ENCODE measurements around the gene GTPBP3.

Gene GTPBP3

GRCh38 chr19:17339088-17339741, 1.9 kb downstream of the GTPBP3 start:
- no peak for DNase-seq (ENCODE audit: low read depth in 2 of 2)
- H3K4me3 ChIP-seq (replicated peaks in 1 of 2; ENCODE audit: low read depth in 2 of 2, low read length in 2 of 2), result no peak overlapping the region
- no peak for TF ChIP-seq CTCF (IDR thresholded peaks at IDR 0.05; ENCODE audit: low read depth, low read length)

- no peak for DNase-seq (ENCODE audit: low read depth in 2 of 2)
- no peak for TF ChIP-seq CTCF (IDR thresholded peaks at IDR 0.05; ENCODE audit: low read depth, low read length)
- H3K4me3 ChIP-seq (replicated peaks in 1 of 2; ENCODE audit: low read depth in 2 of 2, low read length in 2 of 2), result no peak overlapping the region
These were observed 3.0 kb downstream of the GTPBP3 start for GRCh38 chr19:17340302-17340870.

- DNase-seq (ENCODE audit: low read depth in 2 of 2), result no peak
- no peak for TF ChIP-seq CTCF (IDR thresholded peaks at IDR 0.05; ENCODE audit: low read depth, low read length)
- H3K4me3 ChIP-seq (replicated peaks in 1 of 2; ENCODE audit: low read depth in 2 of 2, low read length in 2 of 2), result no peak overlapping the region
These were observed 3.6 kb downstream of the GTPBP3 start for GRCh38 chr19:17340871-17341357.

- H3K4me3 ChIP-seq (replicated peaks in 1 of 2; ENCODE audit: low read depth in 2 of 2, low read length in 2 of 2), result no peak overlapping the region
- DNase-seq (ENCODE audit: low read depth in 2 of 2), result no peak
- no peak for TF ChIP-seq CTCF (IDR thresholded peaks at IDR 0.05; ENCODE audit: low read depth, low read length)
These were observed 4.0 kb downstream of the GTPBP3 start for GRCh38 chr19:17341386-17341785.

- DNase-seq (ENCODE audit: low read depth in 2 of 2), result no peak
- H3K4me3 ChIP-seq (replicated peaks in 1 of 2; ENCODE audit: low read depth in 2 of 2, low read length in 2 of 2), result no peak overlapping the region
- no peak for TF ChIP-seq CTCF (IDR thresholded peaks at IDR 0.05; ENCODE audit: low read depth, low read length)
These were observed 4.5 kb downstream of the GTPBP3 start for GRCh38 chr19:17341845-17342244.

GRCh38 chr19:17346109-17346671, 8.8 kb downstream of the GTPBP3 start:
- peak; percentile 72 to 73 for DNase-seq (ENCODE audit: low read depth in 2 of 2)
- peak; percentile 90 for TF ChIP-seq CTCF (IDR thresholded peaks at IDR 0.05; ENCODE audit: low read depth, low read length)
- no peak overlapping the region for H3K4me3 ChIP-seq (replicated peaks in 1 of 2; ENCODE audit: low read depth in 2 of 2, low read length in 2 of 2)
